RWPE2 (cell line): ENCODE measurements around the gene ATP6V0B.

Experiments
- ATAC-seq: fragments of 200-7000 bp; cut with Tn5 transposase; 3 replicates; pipeline ENCODE4 v1.9.1; 2021; ENCODE audit warnings: low read depth
- DNase-seq: peaks from one replicate; pipeline ENCODE4 v3.0.0-alpha.2; 2020; ENCODE audit warnings: low spot score
- H3K27ac ChIP-seq: fragments of 450-650 bp; 2 replicates; pipeline ENCODE4 v1.5.1; 2017; ENCODE audit warnings: mild to moderate bottlenecking; ENCODE audit not compliant: poor library complexity, severe bottlenecking
- H3K27me3 ChIP-seq: fragments of 250-450 bp; sonication (Bioruptor Pico); 2 replicates; pipeline ENCODE4 v1.5.1; 2021; ENCODE audit warnings: mild to moderate bottlenecking, moderate library complexity; ENCODE audit not compliant: insufficient read depth, poor library complexity, severe bottlenecking
- H3K36me3 ChIP-seq: fragments of 250-450 bp; sonication (Bioruptor Pico); 2 replicates; pipeline ENCODE4 v1.5.1; 2020; ENCODE audit warnings: low read depth, mild to moderate bottlenecking, moderate library complexity
- H3K4me1 ChIP-seq: fragments of 250-450 bp; sonication (Bioruptor Pico); 2 replicates; pipeline ENCODE4 v1.5.1; 2021; ENCODE audit warnings: mild to moderate bottlenecking, moderate library complexity; ENCODE audit not compliant: insufficient read depth, poor library complexity, severe bottlenecking
- H3K4me3 ChIP-seq: fragments of 250-450 bp; sonication (Bioruptor Pico); 2 replicates; pipeline ENCODE4 v1.5.1; 2021; ENCODE audit warnings: mild to moderate bottlenecking, moderate library complexity; ENCODE audit not compliant: severe bottlenecking
- H3K9me3 ChIP-seq: fragments of 250-450 bp; sonication (Bioruptor Pico); 2 replicates; pipeline ENCODE4 v1.5.1; 2021; ENCODE audit warnings: mild to moderate bottlenecking, moderate library complexity; ENCODE audit not compliant: severe bottlenecking
- CTCF ChIP-seq: fragments of 450-650 bp; IDR thresholded peaks from one replicate; pipeline ENCODE4 v1.5.1; 2017; ENCODE audit warnings: mild to moderate bottlenecking, moderate library complexity; ENCODE audit not compliant: poor library complexity, severe bottlenecking

Gene ATP6V0B

GRCh38 chr1:43982241-43982640, 7.5 kb downstream of the ATP6V0B start:
- H3K9me3 ChIP-seq: no peaks in the 10 kb centered on the region
- H3K4me1 ChIP-seq: peaks cover 10% of the 10 kb centered on the region
- no peak overlapping the region for H3K4me3 ChIP-seq
- H3K27ac ChIP-seq: no peak overlapping the region
- no peak for TF ChIP-seq CTCF
- H3K36me3 ChIP-seq: peaks cover 52% of the 10 kb centered on the region
- H3K27me3 ChIP-seq: no peaks in the 10 kb centered on the region
- ATAC-seq: no peak
- no peak for DNase-seq

- no peak overlapping the region for H3K4me3 ChIP-seq
- DNase-seq (no peak), ATAC-seq (no peak)
- no peak for TF ChIP-seq CTCF
- H3K9me3 ChIP-seq: no peaks in the 10 kb centered on the region
- H3K27ac ChIP-seq: no peak overlapping the region
- no peaks in the 10 kb centered on the region for H3K27me3 ChIP-seq
- peaks cover 10% of the 10 kb centered on the region for H3K4me1 ChIP-seq
- peaks cover 46% of the 10 kb centered on the region for H3K36me3 ChIP-seq
Measured at GRCh38 chr1:43982808-43983207, 8.0 kb downstream of the ATP6V0B start.

GRCh38 chr1:43983253-43983899, 8.6 kb downstream of the ATP6V0B start:
- H3K4me3 ChIP-seq: no peak overlapping the region
- DNase-seq (peak; percentile 57), ATAC-seq (no peak)

GRCh38 chr1:43984855-43985254, 10.1 kb downstream of the ATP6V0B start:
- Histone ChIP-seq H3K27me3 (no peaks in the 10 kb centered on the region), H3K9me3 (no peaks in the 10 kb centered on the region), H3K4me1 (peaks cover 10% of the 10 kb centered on the region), H3K36me3 (peaks cover 46% of the 10 kb centered on the region), H3K27ac (no peak overlapping the region), H3K4me3 (no peak overlapping the region)
- DNase-seq (no peak), ATAC-seq (no peak)
- no peak for TF ChIP-seq CTCF

More at GRCh38 chr1:43983253-43983899, 8.6 kb downstream of the ATP6V0B start:
- no peak for TF ChIP-seq CTCF
- Histone ChIP-seq H3K27ac (no peak overlapping the region), H3K27me3 (no peaks in the 10 kb centered on the region), H3K36me3 (peaks cover 46% of the 10 kb centered on the region), H3K4me1 (peaks cover 10% of the 10 kb centered on the region), H3K9me3 (no peaks in the 10 kb centered on the region)

GRCh38 chr1:43985984-43986595, 11.3 kb downstream of the ATP6V0B start:
- no peak for TF ChIP-seq CTCF
- ATAC-seq (peak; percentile 20; the same call in 1 of the 3 replicates), DNase-seq (no peak)
- no peaks in the 10 kb centered on the region for H3K27me3 ChIP-seq
- no peak overlapping the region for H3K4me3 ChIP-seq
- H3K4me1 ChIP-seq: peaks cover 5% of the 10 kb centered on the region
- no peak overlapping the region for H3K27ac ChIP-seq
- no peaks in the 10 kb centered on the region for H3K9me3 ChIP-seq
- H3K36me3 ChIP-seq: peaks cover 46% of the 10 kb centered on the region
